Mesodermal cell (in vitro differentiated cells): ENCODE results near the gene DGKD.
"Not testable (repeated sequence)": the region's sequence is repeated elsewhere in the genome, so short reads cannot be mapped to it uniquely, and the experiment has no call there.

Experiments used
- H3K27ac ChIP-seq: 2 replicates; pipeline ENCODE4 v1.7.0; 2013; ENCODE audit warnings: mild to moderate bottlenecking, low read depth, low read length, moderate library complexity; ENCODE audit not compliant: severe bottlenecking
- H3K36me3 ChIP-seq: 2 replicates; pipeline ENCODE4 v1.7.1; 2013; ENCODE audit warnings: mild to moderate bottlenecking, low read length, moderate library complexity; ENCODE audit not compliant: control insufficient read depth, insufficient read depth
- H3K4me1 ChIP-seq: one replicate; pipeline ENCODE4 v1.7.1; 2013; ENCODE audit warnings: mild to moderate bottlenecking, low read length; ENCODE audit not compliant: insufficient read depth, control insufficient read depth, poor library complexity, severe bottlenecking
- H3K4me3 ChIP-seq: 2 replicates; pipeline ENCODE4 v1.7.0; 2013; ENCODE audit warnings: low read length, control low read depth, mild to moderate bottlenecking; ENCODE audit not compliant: insufficient read depth, poor library complexity, severe bottlenecking; ENCODE audit errors: extremely low read depth
- H3K9me3 ChIP-seq: 2 replicates; pipeline ENCODE4 v1.7.1; 2013; ENCODE audit warnings: mild to moderate bottlenecking, low read length, moderate library complexity; ENCODE audit not compliant: control insufficient read depth
- WGBS, 2 experiments: methylation state at CpG; one replicate each; pipeline ENCODE4 v1.1.5; 2013; ENCODE audit warnings: missing lambda C conversion rate in 2 of 2; ENCODE audit not compliant: insufficient coverage in 2 of 2; 5-methylcytosine and 5-hydroxymethylcytosine counted together

Gene DGKD

DNA sequence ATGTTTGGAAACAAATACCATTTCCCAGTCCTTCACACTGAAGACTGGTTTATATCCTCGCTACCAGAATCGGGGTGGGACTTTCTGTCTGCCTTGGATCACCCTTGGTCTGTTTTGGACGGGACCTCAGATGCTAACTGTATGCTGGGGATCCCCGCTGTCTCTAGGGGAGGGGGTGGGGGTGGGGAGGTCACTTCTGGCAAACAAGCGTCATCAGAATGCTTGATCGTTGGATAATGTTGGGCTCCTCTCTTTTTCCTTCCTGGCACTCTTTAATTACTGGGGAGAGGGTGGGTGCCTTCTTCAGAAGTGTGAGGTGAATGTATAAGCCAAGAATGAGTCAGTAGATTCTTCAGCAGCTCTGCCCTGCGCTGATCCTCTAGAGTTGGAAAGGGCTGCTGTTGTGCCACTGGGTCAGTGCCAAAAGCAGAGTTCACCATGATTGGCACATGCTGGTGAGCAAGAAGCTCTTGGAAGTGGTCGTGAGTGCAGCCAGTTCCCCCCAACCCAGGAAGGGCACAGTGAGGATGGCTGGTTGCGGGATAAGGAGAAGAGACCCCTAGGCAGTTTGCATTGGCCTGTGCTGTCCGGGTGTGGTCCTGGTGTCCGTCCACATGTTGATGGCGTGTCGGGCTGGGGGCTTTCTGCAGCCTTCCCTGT, 32.2 kb downstream of the DGKD start:
- H3K4me3 ChIP-seq: no peak overlapping the region
- 94 to 98% methylated on average over 11 to 12 of the region's 13 CpGs for WGBS, 2 experiments
- H3K9me3 ChIP-seq: no peaks in the 10 kb centered on the region
- H3K27ac ChIP-seq: no peak overlapping the region
- H3K4me1 ChIP-seq: peaks cover 16% of the 10 kb centered on the region
- H3K36me3 ChIP-seq: peaks cover 5% of the 10 kb centered on the region

DNA sequence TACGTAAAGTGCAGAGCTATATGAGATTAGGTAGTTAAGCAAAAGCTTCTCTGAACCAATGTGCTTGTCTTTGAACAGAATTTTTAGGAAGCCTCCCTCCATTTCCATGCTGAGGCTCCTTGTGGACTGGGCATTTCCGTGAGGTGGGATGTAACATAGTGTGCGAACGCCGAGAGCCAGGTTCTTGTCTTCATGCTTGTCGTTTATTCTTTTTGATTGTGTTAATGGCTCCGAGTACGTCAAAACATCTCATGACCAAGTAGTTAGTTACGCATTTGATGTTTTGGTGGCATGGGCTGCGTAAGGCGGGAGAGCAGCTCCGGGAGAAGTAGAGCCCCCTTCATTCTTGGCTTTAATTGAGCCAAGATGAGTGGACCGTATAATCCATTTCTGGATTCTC, 32.9 kb downstream of the DGKD start:
- Histone ChIP-seq H3K4me1 (peaks cover 16% of the 10 kb centered on the region), H3K36me3 (peaks cover 10% of the 10 kb centered on the region), H3K9me3 (no peaks in the 10 kb centered on the region), H3K4me3 (no peak overlapping the region), H3K27ac (no peak overlapping the region)
- WGBS, 2 experiments: 97 to 99% methylated on average over 13 of the region's 13 CpGs

DNA sequence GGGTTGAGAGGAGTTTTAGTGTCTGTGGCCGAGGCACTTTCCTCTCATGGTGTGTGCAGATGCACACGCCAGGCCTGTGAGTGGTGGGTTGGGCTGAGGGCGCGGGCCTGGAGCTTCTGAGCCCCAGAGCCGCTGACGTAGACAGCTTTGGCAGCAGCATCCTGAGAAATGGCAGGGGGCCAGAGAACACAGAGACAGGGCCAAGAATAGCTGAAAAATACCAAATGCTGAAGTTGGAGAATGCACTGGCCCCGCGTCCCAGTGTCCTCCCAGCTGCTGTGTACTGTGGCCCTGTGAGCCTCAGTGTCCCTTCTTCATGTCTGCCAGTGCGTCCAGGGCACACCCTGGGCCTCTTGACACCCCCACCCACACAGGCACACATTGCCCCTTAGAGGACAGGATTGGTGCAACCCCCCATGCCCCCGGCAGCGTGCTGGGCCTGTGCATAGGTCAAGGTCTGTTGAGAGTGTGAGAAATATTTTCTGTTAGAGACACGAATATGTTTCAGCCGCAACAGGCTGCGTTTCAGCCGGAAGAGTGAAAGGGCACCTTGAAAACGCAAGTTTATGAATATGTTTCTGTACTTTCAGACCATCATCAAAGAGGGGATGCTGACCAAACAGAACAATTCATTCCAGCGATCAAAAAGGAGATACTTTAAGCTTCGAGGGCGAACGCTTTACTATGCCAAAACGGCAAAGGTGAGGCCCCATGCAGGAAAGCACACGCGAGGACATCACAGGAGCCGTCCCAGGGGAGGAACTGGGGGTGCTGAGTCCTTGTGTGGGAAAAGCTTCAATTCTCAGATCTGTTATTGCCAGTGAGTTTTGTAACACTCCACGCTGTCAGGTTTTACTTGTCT, 33.6 kb downstream of the DGKD start:
- no peak overlapping the region for H3K27ac ChIP-seq
- no peaks in the 10 kb centered on the region for H3K9me3 ChIP-seq
- 91 to 92% methylated on average over 21 to 23 of the region's 25 CpGs for WGBS, 2 experiments
- H3K36me3 ChIP-seq: peaks cover 10% of the 10 kb centered on the region
- H3K4me3 ChIP-seq: no peak overlapping the region
- H3K4me1 ChIP-seq: peaks cover 16% of the 10 kb centered on the region

DNA sequence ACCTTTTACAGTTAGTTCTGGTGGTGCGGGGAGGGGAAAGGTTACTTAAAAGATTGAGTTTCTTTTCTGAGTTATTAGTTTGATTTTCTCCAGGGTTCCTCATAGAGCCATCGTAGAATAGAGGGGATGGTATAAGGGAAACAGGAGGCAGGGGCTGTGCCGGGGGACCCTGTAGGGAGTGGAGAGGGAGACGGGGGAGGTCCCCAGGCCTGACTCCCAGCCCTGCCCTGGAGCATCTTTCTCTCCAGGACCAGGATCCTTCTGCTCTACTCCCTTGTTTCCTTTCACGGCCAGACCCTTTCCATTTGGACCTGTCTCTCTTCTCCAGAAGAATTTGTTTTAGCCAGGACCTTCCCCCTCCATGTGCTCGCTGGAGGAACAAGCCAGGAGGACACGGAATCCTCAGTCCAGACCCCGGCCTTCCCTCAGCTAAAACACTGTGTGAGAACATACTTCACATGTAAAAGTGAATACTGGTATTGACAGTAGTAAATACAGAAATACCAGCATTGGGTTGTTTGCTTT, 35.4 kb downstream of the DGKD start:
- 78 to 92% methylated on average over 1 to 4 of the region's 8 CpGs for WGBS, 2 experiments
- H3K4me1 ChIP-seq: peaks cover 12% of the 10 kb centered on the region
- H3K9me3 ChIP-seq: no peaks in the 10 kb centered on the region
- no peak overlapping the region for H3K27ac ChIP-seq
- peaks cover 10% of the 10 kb centered on the region for H3K36me3 ChIP-seq
- H3K4me3 ChIP-seq: no peak overlapping the region

DNA sequence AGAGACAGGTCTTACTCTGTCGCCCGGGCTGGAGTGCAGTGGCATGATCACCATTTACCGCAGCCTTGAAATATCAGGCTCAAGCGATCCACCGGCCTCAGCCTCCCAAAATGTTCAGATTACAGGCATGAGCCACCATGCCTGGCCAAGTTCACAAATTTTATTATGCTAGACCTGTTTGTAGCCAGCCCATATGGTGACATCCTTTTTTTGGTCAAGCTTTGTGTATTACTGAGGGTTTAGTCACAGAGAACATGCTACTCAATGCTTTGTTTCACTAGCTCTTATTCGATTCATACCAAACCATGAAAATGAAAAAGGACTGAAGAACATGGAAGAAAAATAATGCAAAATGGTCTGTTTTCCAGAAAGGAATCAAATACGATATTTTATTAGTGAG, 41.4 kb downstream of the DGKD start:
- peaks cover 5% of the 10 kb centered on the region for H3K36me3 ChIP-seq
- peaks cover 8% of the 10 kb centered on the region for H3K4me1 ChIP-seq
- H3K9me3 ChIP-seq: no peaks in the 10 kb centered on the region
- H3K4me3 ChIP-seq: no peak overlapping the region
- WGBS, 2 experiments: 97 to 98% methylated on average over 6 to 7 of the region's 7 CpGs
- H3K27ac ChIP-seq: no peak overlapping the region

DNA sequence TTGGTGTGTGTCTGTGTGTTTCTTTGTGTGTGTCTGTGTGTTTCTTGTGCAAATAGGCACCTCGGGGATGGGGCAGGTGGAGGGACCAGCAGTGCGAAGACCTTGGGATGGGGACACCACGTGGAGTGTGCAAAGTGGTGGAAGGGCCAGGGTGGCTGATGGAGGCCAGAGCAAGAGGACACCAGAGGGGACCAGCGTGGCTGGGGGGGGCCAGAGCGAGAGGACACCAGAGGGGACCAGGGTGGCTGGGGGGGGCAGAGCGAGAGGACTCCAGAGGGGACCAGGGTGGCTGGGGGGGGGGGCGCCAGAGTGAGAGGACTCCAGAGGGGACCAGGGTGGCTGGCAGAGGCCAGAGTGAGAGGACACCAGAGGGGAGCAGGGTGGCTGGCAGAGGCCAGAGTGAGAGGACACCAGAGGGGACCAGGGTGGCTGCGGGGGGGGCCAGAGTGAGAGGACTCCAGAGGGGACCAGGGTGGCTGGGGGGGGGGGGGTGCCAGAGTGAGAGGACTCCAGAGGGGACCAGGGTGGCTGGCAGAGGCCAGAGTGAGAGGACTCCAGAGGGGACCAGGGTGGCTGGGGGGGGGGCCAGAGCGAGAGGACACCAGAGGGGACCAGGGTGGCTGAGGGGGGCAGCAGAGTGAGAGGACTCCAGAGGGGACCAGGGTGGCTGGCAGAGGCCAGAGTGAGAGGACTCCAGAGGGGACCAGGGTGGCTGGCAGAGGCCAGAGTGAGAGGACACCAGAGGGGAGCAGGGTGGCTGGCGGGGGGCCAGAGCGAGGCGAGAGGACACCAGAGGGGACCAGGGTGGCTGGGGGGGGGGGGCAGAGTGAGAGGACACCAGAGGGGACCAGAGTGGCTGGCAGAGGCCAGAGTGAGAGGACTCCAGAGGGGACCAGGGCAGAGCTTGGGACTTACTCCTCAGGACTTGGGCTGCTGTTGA, 42.7 kb downstream of the DGKD start:
- H3K4me1 ChIP-seq, H3K9me3 ChIP-seq, H3K36me3 ChIP-seq, H3K27ac ChIP-seq, H3K4me3 ChIP-seq: not testable (repeated sequence)
- WGBS, 2 experiments: 91 to 93% methylated on average over 6 to 8 of the region's 12 CpGs

DNA sequence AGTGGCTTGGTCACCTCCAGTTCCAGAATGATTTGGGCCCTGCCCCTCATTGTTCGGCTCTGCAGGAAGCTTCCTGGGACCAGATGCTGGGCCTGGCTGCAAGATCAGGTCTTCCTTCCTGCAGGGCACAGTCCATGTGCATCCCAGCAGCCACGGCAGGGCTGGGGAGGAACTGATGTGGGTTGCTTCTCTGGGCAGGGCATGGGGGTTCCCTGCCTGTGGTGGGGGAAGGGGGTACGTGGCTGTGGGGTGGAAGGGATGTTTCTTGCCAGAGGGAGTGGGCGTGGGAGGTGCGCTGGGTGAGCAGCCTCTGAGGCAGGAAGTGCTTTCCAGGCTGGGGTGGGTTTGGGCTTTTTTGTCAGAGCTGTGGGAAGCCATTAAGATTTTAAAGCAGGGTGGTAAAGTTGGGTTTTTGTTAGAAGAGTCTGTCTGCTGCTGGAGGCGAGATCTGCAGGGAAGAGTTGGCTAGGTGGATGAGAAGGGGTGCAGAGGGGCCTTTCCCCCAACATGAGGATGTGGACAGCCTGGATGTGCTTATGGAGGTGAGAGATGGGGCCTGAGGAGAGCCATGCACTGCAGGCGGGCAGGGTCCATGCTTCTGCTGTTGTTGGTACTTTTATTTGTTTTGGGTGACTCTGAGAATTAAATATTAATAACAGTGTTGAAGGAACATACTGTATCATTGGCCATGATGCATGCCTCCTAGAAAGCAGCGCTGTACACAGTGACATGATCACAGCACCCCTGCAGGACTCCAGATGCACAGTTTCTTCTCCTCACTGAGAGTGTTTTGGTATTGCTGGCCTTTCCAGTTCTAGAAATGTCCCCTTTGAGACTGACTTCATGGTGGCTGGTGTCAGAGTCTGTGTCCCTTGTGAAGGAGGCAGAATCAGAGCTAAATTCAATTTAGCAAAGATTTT, 45.3 kb downstream of the DGKD start:
- no peak overlapping the region for H3K4me3 ChIP-seq
- 74 to 76% methylated on average over 7 to 8 of the region's 8 CpGs for WGBS, 2 experiments
- no peaks in the 10 kb centered on the region for H3K9me3 ChIP-seq
- peaks cover 8% of the 10 kb centered on the region for H3K4me1 ChIP-seq
- no peaks in the 10 kb centered on the region for H3K36me3 ChIP-seq
- H3K27ac ChIP-seq: no peak overlapping the region

DNA sequence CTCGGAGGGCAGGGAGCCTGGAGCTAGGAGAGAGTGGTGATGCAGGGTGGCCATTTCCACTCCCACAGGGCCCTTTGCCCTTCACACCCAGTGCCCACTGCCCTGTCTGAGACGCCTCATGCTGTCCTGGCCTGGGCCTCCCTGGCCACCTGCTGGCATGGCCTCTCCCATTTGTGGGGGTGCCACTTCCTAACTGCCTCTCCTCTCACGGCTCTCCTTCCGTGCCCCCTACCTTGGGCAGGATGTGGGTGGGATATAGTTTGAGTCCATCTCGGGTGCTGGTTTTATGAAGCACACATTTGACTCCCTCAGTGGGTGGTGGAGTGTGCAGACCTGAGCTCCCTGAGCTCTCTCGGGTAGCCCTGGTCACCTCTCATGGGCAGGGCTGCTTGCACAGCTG, 46.0 kb downstream of the DGKD start:
- WGBS, 2 experiments: 80 to 87% methylated on average over 2 to 3 of the region's 6 CpGs
- H3K36me3 ChIP-seq: no peaks in the 10 kb centered on the region
- H3K27ac ChIP-seq: no peak overlapping the region
- H3K9me3 ChIP-seq: no peaks in the 10 kb centered on the region
- H3K4me1 ChIP-seq: peaks cover 4% of the 10 kb centered on the region
- no peak overlapping the region for H3K4me3 ChIP-seq

DNA sequence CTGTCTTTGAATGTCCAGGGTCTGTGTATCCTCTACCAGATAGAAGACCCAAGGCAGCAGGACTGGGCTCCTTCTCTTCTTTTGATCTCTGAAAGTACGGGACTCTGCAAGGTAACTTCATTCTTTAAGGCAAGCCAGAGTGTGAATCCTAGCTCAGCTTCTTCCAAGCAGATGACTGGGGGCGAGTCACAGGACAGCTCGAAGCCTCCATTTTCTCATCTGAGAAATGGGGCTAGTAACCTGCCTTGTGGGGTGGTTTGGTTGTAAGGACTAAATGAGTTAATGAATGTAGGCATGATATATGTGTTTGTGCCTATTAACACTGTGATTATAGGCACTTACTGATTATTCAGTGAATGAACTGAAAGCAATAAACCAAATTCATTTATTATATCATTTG, 46.7 kb downstream of the DGKD start:
- no peaks in the 10 kb centered on the region for H3K9me3 ChIP-seq
- 89 to 92% methylated on average over 3 of the region's 3 CpGs for WGBS, 2 experiments
- no peak overlapping the region for H3K27ac ChIP-seq
- no peak overlapping the region for H3K4me3 ChIP-seq
- H3K4me1 ChIP-seq: peaks cover 4% of the 10 kb centered on the region
- H3K36me3 ChIP-seq: no peaks in the 10 kb centered on the region
